ENCODE measurements around the gene KCNH2. TPM values are rescaled to one million over a fixed set of nuclear protein-coding genes. Genes with fewer than 3 reads are reported as not detected.

The KCNH2 gene
- total RNA-seq, 4 donors from 2014 or later = 0.33 to 0.93 (median 0.63) TPM

GRCh38 chr7:150983893-150984368 lies 5.8 kb upstream of the KCNH2 start:
- Histone ChIP-seq H3K4me1 (peaks cover 0 to 3% of the 10 kb centered on the region in 2 donors), H3K9me3 (no peaks in the 10 kb centered on the region), H3K36me3 (no peaks in the 10 kb centered on the region), H3K27me3 (no peaks in the 10 kb centered on the region), H3K4me3 (replicated peaks in 1 of 3) (no peak overlapping the region), H3K27ac (no peak overlapping the region)
- peak in 1 of 2 donors; percentile 35 for DNase-seq
- intact Hi-C loops (cut with DNase I) = no loop called here
- TF ChIP-seq CTCF (IDR thresholded peaks at IDR 0.05) (no peak), POLR2A (IDR thresholded peaks at IDR 0.05) (no peak)
- 0 to 7% methylated on average over 2 of the region's 2 CpGs for WGBS, 2 donors

- intact Hi-C loops (cut with DNase I) = no loop called here
- no peak for TF ChIP-seq POLR2A (IDR thresholded peaks at IDR 0.05)
- TF ChIP-seq CTCF (IDR thresholded peaks at IDR 0.05) = no peak
- no peaks in the 10 kb centered on the region for H3K36me3 ChIP-seq
- peaks cover 4% of the 10 kb centered on the region for H3K27me3 ChIP-seq
- WGBS, 2 donors = 43 to 59% methylated on average over 3 of the region's 3 CpGs
- no peak overlapping the region for H3K27ac ChIP-seq
- peaks cover 3 to 15% of the 10 kb centered on the region in 2 donors for H3K4me1 ChIP-seq
- no peaks in the 10 kb centered on the region for H3K9me3 ChIP-seq
- no peak overlapping the region for H3K4me3 ChIP-seq (replicated peaks in 1 of 3)
- DNase-seq = no peak
Observed at GRCh38 chr7:150982351-150982750, 4.2 kb upstream of the KCNH2 start.

GRCh38 chr7:150981644-150982043 lies 3.5 kb upstream of the KCNH2 start:
- Histone ChIP-seq H3K4me3 (replicated peaks in 1 of 3) (no peak overlapping the region), H3K9me3 (no peaks in the 10 kb centered on the region), H3K4me1 (peaks cover 4 to 16% of the 10 kb centered on the region in 2 donors), H3K36me3 (no peaks in the 10 kb centered on the region), H3K27me3 (peaks cover 10% of the 10 kb centered on the region), H3K27ac (no peak overlapping the region)
- TF ChIP-seq POLR2A (IDR thresholded peaks at IDR 0.05) = no peak
- TF ChIP-seq CTCF (IDR thresholded peaks at IDR 0.05) = no peak
- no peak for DNase-seq
- 28 to 42% methylated on average over 6 of the region's 6 CpGs for WGBS, 2 donors
- intact Hi-C loops (cut with DNase I) = no loop called here

GRCh38 chr7:150980663-150981062 lies 2.5 kb upstream of the KCNH2 start:
- H3K4me3 ChIP-seq (replicated peaks in 1 of 3) = no peak overlapping the region
- H3K9me3 ChIP-seq = no peaks in the 10 kb centered on the region
- H3K27ac ChIP-seq = no peak overlapping the region
- intact Hi-C loops (cut with DNase I) = no loop called here
- H3K27me3 ChIP-seq = peaks cover 17% of the 10 kb centered on the region
- WGBS, 2 donors = 33% methylated on average over 2 of the region's 2 CpGs
- no peak for TF ChIP-seq POLR2A (IDR thresholded peaks at IDR 0.05)
- no peak for TF ChIP-seq CTCF (IDR thresholded peaks at IDR 0.05)
- DNase-seq = no peak
- H3K36me3 ChIP-seq = no peaks in the 10 kb centered on the region
- peaks cover 4 to 16% of the 10 kb centered on the region in 2 donors for H3K4me1 ChIP-seq

- H3K27ac ChIP-seq = no peak overlapping the region
- DNase-seq = no peak
- H3K4me3 ChIP-seq (replicated peaks in 1 of 3) = no peak overlapping the region
Observed at GRCh38 chr7:150979713-150980390, 1.7 kb upstream of the KCNH2 start.

More at GRCh38 chr7:150979713-150980390, 1.7 kb upstream of the KCNH2 start:
- Histone ChIP-seq H3K9me3 (no peaks in the 10 kb centered on the region), H3K27me3 (peaks cover 18% of the 10 kb centered on the region), H3K36me3 (no peaks in the 10 kb centered on the region), H3K4me1 (peaks cover 4 to 21% of the 10 kb centered on the region in 2 donors)
- intact Hi-C loops (cut with DNase I) = no loop called here
- TF ChIP-seq CTCF (IDR thresholded peaks at IDR 0.05) (no peak), POLR2A (IDR thresholded peaks at IDR 0.05) (no peak)
- 49 to 63% methylated on average over 5 to 7 of the region's 7 CpGs for WGBS, 2 donors

All from thyroid gland (tissue), 4 donors.